Spleen (tissue), 7 donors: ENCODE measurements around the gene RBBP7.

Experiments
- CTCF ChIP-seq, 11 experiments: fragments of 200-600 bp in 7 of 11; fragments of 450-650 bp in 4 of 11; sonication (generic) in 4 of 11; IDR thresholded peaks in 8 of 11; conservative IDR thresholded peaks in 3 of 11; 1 replicate in 7 of 11; 2 replicates in 4 of 11; pipeline versions ENCODE4 v1.4.0 to v1.8.0; 2016 to 2021; ENCODE audit warnings: antibody characterized with exemption in 11 of 11, inconsistent platforms in 4 of 11, mild to moderate bottlenecking in 1 of 11
- POLR2A ChIP-seq, 3 donors: fragments of 450-650 bp; IDR thresholded peaks; one replicate each; pipeline ENCODE4 v1.5.1; 2017; ENCODE audit warnings: antibody characterized with exemption in 3 of 3, mild to moderate bottlenecking in 1 of 3
- POLR2AphosphoS5 ChIP-seq, 3 donors: sonication (generic); formaldehyde crosslinking; IDR thresholded peaks; one replicate each; pipeline ENCODE4 v1.5.1; 2017; ENCODE audit warnings: antibody characterized with exemption in 3 of 3
- donor health status: DM: no; HTN: no; CAD: no; lungs with moderate emphysema.
- donor health status: DM: no; HTN: no; CAD: no.
- donor health status: DM: no; HTN: no; CAD: no.

GRCh38 chrX:16851421-16851820, 18.7 kb downstream of the RBBP7 start:
- TF ChIP-seq POLR2AphosphoS5 (IDR thresholded peaks at IDR 0.05) (no peak), CTCF (IDR thresholded peaks at IDR 0.05 in 8 of 11, conservative IDR thresholded peaks at IDR 0.05 in 3 of 11) (no peak), POLR2A (IDR thresholded peaks at IDR 0.05) (no peak)
